Heart right ventricle (tissue), 16 donors: Measurements from ENCODE around the gene CEBPA. TPM values are rescaled to one million over a fixed set of nuclear protein-coding genes. Genes with fewer than 3 reads are reported as not detected.

Source experiments
- ATAC-seq, 8 donors: fragments of 200-7000 bp; cut with Tn5 transposase; one replicate each; pipeline ENCODE4 v1.9.1; 2020; ENCODE audit warnings: mild to moderate bottlenecking in 8 of 8, moderate library complexity in 8 of 8, moderate number of reproducible peaks in 1 of 8
- DNase-seq, 2 donors: peaks; one replicate each; pipeline ENCODE4 v3.0.0-alpha.2; 2020
- H3K27ac ChIP-seq, 10 donors: fragments of 200-600 bp; sonication (generic) in 2 of 10; one replicate each; pipeline versions ENCODE4 v1.5.0 to v1.8.0; 2020 to 2022; ENCODE audit warnings: mild to moderate bottlenecking in 3 of 10
- H3K27me3 ChIP-seq, 7 donors: fragments of 200-600 bp; one replicate each; pipeline ENCODE4 v1.8.0; 2021 to 2022; ENCODE audit warnings: mild to moderate bottlenecking in 2 of 7
- H3K36me3 ChIP-seq, 9 donors: fragments of 200-600 bp; sonication (generic) in 1 of 9; one replicate each; pipeline versions ENCODE4 v1.5.0 to v1.8.0; 2020 to 2022; ENCODE audit warnings: mild to moderate bottlenecking in 2 of 9
- H3K4me1 ChIP-seq, 9 donors: fragments of 200-600 bp; sonication (generic) in 1 of 9; one replicate each; pipeline versions ENCODE4 v1.5.0 to v1.8.0; 2020 to 2022; ENCODE audit warnings: mild to moderate bottlenecking in 4 of 9
- H3K4me3 ChIP-seq, 10 donors: fragments of 200-600 bp; sonication (generic) in 2 of 10; one replicate each; pipeline versions ENCODE4 v1.5.0 to v1.8.0; 2020 to 2022; ENCODE audit warnings: mild to moderate bottlenecking in 7 of 10, moderate library complexity in 2 of 10
- H3K9me3 ChIP-seq, 11 donors: fragments of 200-600 bp in 10 of 11; sonication (generic) in 2 of 11; one replicate each; pipeline versions ENCODE4 v1.5.0 to v1.8.0; 2013 to 2022; ENCODE audit warnings: mild to moderate bottlenecking in 2 of 11, control low read depth in 1 of 11, moderate library complexity in 1 of 11
- WGBS, 2 donors: extraction: QIAGEN DNeasy Blood & Tissue Kit; methylation state at CpG; one replicate each; pipeline ENCODE4 v1.1.7; 2013; ENCODE audit warnings: inconsistent platforms in 1 of 2; 5-methylcytosine and 5-hydroxymethylcytosine counted together
- intact Hi-C, 10 donors: fragments of 100-400 bp; cut with DNase I; formaldehyde crosslinking; loops; one replicate each; pipeline versions ENCODE4 v1.11.1 to v1.14.2; 2022
- polyA plus RNA-seq, 2 donors: library from polyadenylated mRNA; stranded (reverse); fragments of 200-250 nt; gene quantifications; one replicate each; pipeline ENCODE4 v1.2.3, GENCODE V29; 2013
- total RNA-seq, 10 donors: library from RNA; stranded (reverse); fragmentation: NEBNext Ultra II Directional in 3 of 10; extraction: Animal tissue kit (Norgen Biotek cat#: 25700) in 3 of 10; gene quantifications; one replicate each; pipeline versions ENCODE4 v1.2.1 to v1.2.4, GENCODE V29; 2021 to 2023
- TF ChIP-seq, protein P1 (sequence below), 9 donors: fragments of 200-600 bp; sonication (generic) in 2 of 9; IDR thresholded peaks; one replicate each; pipeline versions ENCODE4 v1.5.0 to v1.8.0; 2021 to 2022; ENCODE audit warnings: antibody characterized with exemption in 9 of 9, mild to moderate bottlenecking in 5 of 9, moderate library complexity in 1 of 9
- donor health status: Arrhythmogenic right ventricular cardiomyopathy.
- donor health status: ischemic (EF 13 %, LVEDD 7.1; RV severe dilation, severe dysfunction).
- donor health status: healthy with polysubstance abuse.
- donor health status: DM: no; HTN: yes; CAD: no.
- donor health status: DM: no; HTN: no; CAD: no.
- donor health status: ischemic (EF 25% LVEDD 6.9; RV normal size, moderate dysfunction).
- donor health status: ischemic (EF 25% LVEDD 5.7; RV mildly dilated, moderate dysfunction).
- donor health status: healthy.
- donor health status: DM: yes; HTN: yes; CAD: no.
- donor health status: Ischemic cardiomyopathy.
- donor health status: ischemic (EF 35%, LVEDD 5.7; RV mildly dilated, moderate dysfunction).
- donor health status: nonischemic (EF 11% LVEDD 7.7; RV severe dilation, severe dysfunction).
- donor health status: DM: yes; HTN: yes; CAD: no.
- donor health status: PGD.
- donor health status: ischemic (EF 29% LVEDD 5.4; RV normal size, mild dysfunction).
- donor health status: nonischemic (EF 23%, LVEDD 6.1; RV moderate dilation, normal function).

Gene CEBPA
- total and polyA plus RNA-seq, 12 donors: 0.71 to 7.7 (median 3.5) TPM

DNA sequence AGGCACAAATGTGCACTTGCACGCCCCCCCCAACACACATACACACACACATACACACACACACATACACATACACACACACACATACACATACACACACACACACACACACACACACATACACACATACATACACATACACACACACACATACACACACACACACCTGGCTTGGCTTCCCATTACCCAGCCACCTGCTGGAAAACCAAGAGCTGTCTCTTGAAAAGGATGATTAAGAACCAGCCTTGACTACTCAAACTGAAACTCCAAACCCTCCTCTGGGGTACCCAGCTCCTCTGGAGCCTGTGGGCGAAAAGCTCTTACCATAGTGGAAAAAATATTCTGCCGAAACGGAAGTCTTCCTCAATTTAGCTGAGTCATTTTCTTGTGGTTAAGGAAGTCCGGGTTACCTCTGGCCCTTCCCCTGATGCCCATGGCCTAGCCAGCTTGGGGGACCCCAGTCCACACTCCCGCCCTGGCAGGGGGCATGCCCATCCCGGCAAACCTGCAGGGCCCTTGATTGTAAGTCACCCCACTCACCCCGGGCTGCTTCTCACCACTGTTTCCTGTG, 21.9 kb downstream of the CEBPA start:
- H3K27ac ChIP-seq: peak overlapping the region in 1 of 10 donors; percentile 44
- H3K36me3 ChIP-seq: no peaks in the 10 kb centered on the region
- TF ChIP-seq, protein P1, sequence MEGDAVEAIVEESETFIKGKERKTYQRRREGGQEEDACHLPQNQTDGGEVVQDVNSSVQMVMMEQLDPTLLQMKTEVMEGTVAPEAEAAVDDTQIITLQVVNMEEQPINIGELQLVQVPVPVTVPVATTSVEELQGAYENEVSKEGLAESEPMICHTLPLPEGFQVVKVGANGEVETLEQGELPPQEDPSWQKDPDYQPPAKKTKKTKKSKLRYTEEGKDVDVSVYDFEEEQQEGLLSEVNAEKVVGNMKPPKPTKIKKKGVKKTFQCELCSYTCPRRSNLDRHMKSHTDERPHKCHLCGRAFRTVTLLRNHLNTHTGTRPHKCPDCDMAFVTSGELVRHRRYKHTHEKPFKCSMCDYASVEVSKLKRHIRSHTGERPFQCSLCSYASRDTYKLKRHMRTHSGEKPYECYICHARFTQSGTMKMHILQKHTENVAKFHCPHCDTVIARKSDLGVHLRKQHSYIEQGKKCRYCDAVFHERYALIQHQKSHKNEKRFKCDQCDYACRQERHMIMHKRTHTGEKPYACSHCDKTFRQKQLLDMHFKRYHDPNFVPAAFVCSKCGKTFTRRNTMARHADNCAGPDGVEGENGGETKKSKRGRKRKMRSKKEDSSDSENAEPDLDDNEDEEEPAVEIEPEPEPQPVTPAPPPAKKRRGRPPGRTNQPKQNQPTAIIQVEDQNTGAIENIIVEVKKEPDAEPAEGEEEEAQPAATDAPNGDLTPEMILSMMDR (IDR thresholded peaks at IDR 0.05): no peak
- H3K27me3 ChIP-seq: peaks cover 0 to 15% (median 0%) of the 10 kb centered on the region in 7 donors
- peaks cover 0 to 43% (median 0%) of the 10 kb centered on the region in 9 donors for H3K4me1 ChIP-seq
- H3K9me3 ChIP-seq: no peaks in the 10 kb centered on the region
- ATAC-seq: peak in 6 of 8 donors; percentile 5 to 57 (median 34)
- H3K4me3 ChIP-seq: no peak overlapping the region
- 80 to 86% methylated on average over 8 of the region's 8 CpGs for WGBS, 2 donors
- intact Hi-C loops: no loop called here
- DNase-seq: no peak

DNA sequence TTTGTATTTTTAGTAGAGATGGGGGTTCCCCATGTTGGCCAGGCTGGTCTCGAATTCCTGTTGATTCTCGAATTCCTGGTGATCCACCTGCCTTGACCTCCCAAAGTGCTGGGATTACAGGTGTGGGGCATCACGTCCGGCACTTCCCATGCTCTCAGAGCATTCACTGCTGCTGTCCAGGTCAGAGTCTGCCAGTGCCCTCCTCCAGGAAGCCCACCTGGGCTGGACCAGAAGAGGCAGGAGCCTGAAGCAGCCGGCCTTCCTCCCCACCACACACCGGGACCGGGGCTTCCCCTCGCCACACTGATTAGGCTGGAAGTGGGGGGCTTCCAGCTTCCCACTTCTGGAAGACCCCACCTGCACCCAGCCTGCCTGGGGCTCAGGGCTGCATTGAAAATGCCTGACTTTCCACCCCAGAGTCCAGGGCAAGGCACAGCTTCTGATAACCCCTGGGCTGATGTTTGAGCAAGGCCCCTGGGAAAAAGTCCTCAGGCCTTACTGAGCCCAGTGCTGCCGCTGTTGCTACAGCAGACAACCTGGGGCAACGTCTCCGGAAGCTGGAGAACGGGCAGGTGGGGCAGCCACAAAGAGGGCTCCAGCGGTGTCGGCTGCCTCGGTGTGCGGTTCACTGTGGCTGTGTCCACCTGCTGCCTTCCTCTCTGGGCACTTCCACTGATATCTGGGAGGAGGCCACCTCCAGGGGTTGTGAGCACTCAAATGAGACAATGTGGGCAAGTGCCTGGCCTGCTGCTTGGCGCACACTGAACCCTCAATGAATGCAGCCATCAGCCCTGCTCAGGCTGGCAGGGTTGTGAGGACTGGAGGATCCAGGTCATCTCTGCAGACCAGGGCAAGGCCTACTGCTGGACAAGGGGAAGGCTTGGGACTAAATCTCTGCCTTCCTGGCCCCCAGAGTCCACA, 22.6 kb downstream of the CEBPA start:
- H3K36me3 ChIP-seq: no peaks in the 10 kb centered on the region
- H3K9me3 ChIP-seq: no peaks in the 10 kb centered on the region
- H3K27me3 ChIP-seq: peaks cover 0 to 15% (median 0%) of the 10 kb centered on the region in 7 donors
- intact Hi-C loops: no loop called here
- TF ChIP-seq, protein P1 (IDR thresholded peaks at IDR 0.05): no peak
- H3K4me3 ChIP-seq: no peak overlapping the region
- 82 to 88% methylated on average over 17 of the region's 17 CpGs for WGBS, 2 donors
- DNase-seq (no peak), ATAC-seq (no peak)
- H3K4me1 ChIP-seq: peaks cover 0 to 38% (median 0%) of the 10 kb centered on the region in 9 donors
- peak overlapping the region in 1 of 10 donors; percentile 59 for H3K27ac ChIP-seq

DNA sequence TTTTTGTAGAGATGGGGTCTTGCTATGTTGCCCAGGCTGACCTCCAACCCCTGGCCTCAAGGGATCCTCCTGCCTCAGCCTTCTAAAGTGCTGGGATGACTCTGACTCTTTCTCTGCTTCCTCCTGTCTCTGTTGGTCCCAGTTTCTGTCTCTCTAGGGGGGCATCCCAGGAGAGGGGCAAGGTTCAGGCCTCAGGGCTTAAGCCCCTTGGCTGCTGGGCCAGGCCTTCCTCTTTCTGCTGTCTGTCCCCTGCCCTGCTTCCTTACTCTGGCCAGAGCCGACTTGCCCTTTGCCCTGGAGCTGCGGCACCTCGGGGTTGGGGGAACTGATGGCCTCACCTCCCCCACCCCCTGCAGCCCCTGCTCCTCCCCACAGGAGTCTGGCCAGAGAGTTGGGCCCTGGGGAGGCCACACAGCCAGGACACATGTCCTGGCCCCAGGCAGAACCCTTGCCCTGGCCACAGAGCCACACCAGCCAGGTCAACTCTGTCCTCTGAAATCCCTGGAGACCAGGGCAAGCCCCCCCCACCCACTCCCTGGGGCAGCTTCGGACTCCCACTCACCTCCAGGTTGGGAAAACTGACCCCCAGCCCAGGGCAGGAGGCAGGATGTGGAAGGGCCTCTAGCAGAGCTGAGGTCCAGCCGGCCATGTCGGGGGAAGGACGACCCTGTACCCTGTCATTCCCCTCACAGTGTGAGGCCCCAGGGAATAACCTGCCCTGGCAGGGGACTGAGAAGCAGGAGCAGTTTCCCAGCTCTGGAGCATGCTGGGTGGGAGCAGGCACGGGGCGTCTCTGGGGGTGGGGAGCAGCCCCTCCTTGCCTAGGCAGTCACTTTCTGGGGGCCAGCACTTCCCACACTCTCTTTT, 23.7 kb downstream of the CEBPA start:
- ATAC-seq (peak in 1 of 8 donors; percentile 5), DNase-seq (no peak)
- H3K27me3 ChIP-seq: peaks cover 0 to 15% (median 0%) of the 10 kb centered on the region in 7 donors
- H3K36me3 ChIP-seq: no peaks in the 10 kb centered on the region
- intact Hi-C loops: no loop called here
- 47 to 58% methylated on average over 9 of the region's 9 CpGs for WGBS, 2 donors
- peaks cover 0 to 48% (median 5%) of the 10 kb centered on the region in 9 donors for H3K4me1 ChIP-seq
- no peaks in the 10 kb centered on the region for H3K9me3 ChIP-seq
- H3K27ac ChIP-seq: peak overlapping the region in 1 of 10 donors; percentile 26
- TF ChIP-seq, protein P1 (IDR thresholded peaks at IDR 0.05): no peak
- no peak overlapping the region for H3K4me3 ChIP-seq

DNA sequence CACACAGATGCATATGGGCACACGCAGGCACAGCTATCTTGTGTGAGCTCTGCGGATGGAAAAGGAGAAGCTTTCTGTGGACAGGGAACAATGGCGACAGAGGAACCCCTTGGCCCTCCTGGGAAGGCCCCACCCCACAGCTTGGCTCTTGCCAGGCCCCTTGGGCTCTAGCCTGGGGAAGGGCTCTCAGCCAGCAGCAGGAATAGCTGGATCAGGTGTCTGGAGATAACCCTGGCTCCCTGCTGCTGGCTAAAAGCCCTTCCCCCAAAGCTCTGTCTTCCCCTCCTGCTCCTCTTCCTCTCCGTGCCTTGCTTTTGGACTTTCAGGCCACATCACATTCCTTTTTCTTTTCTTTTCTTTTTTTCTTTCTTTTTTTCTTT, 24.3 kb downstream of the CEBPA start:
- peaks cover 0 to 15% (median 0%) of the 10 kb centered on the region in 7 donors for H3K27me3 ChIP-seq
- 67 to 77% methylated on average over 4 of the region's 4 CpGs for WGBS, 2 donors
- intact Hi-C loops: no loop called here
- peak overlapping the region in 1 of 10 donors; percentile 6 for H3K27ac ChIP-seq
- peaks cover 0 to 54% (median 10%) of the 10 kb centered on the region in 9 donors for H3K4me1 ChIP-seq
- TF ChIP-seq, protein P1 (IDR thresholded peaks at IDR 0.05): no peak
- no peaks in the 10 kb centered on the region for H3K9me3 ChIP-seq
- no peak for DNase-seq
- peak in 1 of 8 donors; percentile 29 for ATAC-seq
- no peak overlapping the region for H3K4me3 ChIP-seq
- H3K36me3 ChIP-seq: no peaks in the 10 kb centered on the region
